H1 (cell line): ENCODE data around the gene AMOT. TPM values are rescaled to one million over a fixed set of nuclear protein-coding genes. Genes with fewer than 3 reads are reported as not detected.

ENCODE experiments used
- CTCF ChIA-PET: fragments of 300-600 bp; sonication (Branson Sonifier 250); formaldehyde crosslinking; loops from one replicate; lab custom pipeline; 2021; ENCODE audit not compliant: partially characterized antibody; lab: Charles Lee
- POLR2A ChIA-PET: fragments of 300-600 bp; sonication (Branson Sonifier 250); formaldehyde crosslinking; loops from one replicate; lab custom pipeline; 2021; ENCODE audit warnings: inconsistent platforms; ENCODE audit not compliant: partially characterized antibody; lab: Charles Lee
- DNase-seq, 2 experiments: peaks; one replicate each; pipeline versions ENCODE4 v3.0.0 to v3.0.0-alpha.2; 2010 to 2022; ENCODE audit warnings: low spot score in 2 of 2, low read depth in 1 of 2, mixed read lengths in 1 of 2
- FAIRE-seq: peaks from 2 replicates; lab custom pipeline; 2011; peaks lifted over from hg19 to GRCh38; lab: Jason Lieb, UNC
- H2AFZ ChIP-seq: 2 replicates; pipeline ENCODE4 v1.8.1; 2012; ENCODE audit warnings: low read length, inconsistent platforms
- H2AK5ac ChIP-seq: 2 replicates; pipeline ENCODE4 v1.6.1; 2013; ENCODE audit warnings: low read depth, low read length
- H2BK120ac ChIP-seq: replicated peaks from 2 replicates; pipeline ENCODE3; 2013; ENCODE audit warnings: low read depth, low read length, inconsistent platforms
- H2BK12ac ChIP-seq: 2 replicates; pipeline ENCODE4 v1.6.1; 2013; ENCODE audit warnings: low read depth, low read length
- H2BK15ac ChIP-seq: 2 replicates; pipeline ENCODE4 v1.6.1; 2013; ENCODE audit warnings: low read length
- H2BK20ac ChIP-seq: 2 replicates; pipeline ENCODE4 v1.6.1; 2013; ENCODE audit warnings: low read length
- H2BK5ac ChIP-seq: 2 replicates; pipeline ENCODE4 v1.6.1; 2013; ENCODE audit warnings: low read depth, low read length
- H3K14ac ChIP-seq: 2 replicates; pipeline ENCODE4 v1.6.1; 2013; ENCODE audit warnings: inconsistent platforms; ENCODE audit not compliant: insufficient read length
- H3K18ac ChIP-seq: 2 replicates; pipeline ENCODE4 v1.6.1; 2013; ENCODE audit warnings: low read length; ENCODE audit errors: extremely low read depth
- H3K23ac ChIP-seq: 2 replicates; pipeline ENCODE4 v1.6.1; 2013; ENCODE audit warnings: inconsistent platforms; ENCODE audit not compliant: insufficient read length
- H3K23me2 ChIP-seq: 2 replicates; pipeline ENCODE4 v1.6.1; 2013; ENCODE audit warnings: low read depth, low read length
- H3K27ac ChIP-seq: 2 replicates; pipeline ENCODE4 v1.6.1; 2011; ENCODE audit warnings: low read depth, low read length, inconsistent platforms
- H3K27me3 ChIP-seq, 4 experiments: replicated peaks in 1 of 4; 1 replicate in 1 of 4; 2 replicates in 3 of 4; pipeline versions ENCODE4 v1.6.1 to v1.8.1; 2011 to 2013; ENCODE audit warnings: low read length in 3 of 4, mild to moderate bottlenecking in 3 of 4, inconsistent platforms in 2 of 4, mixed read lengths in 2 of 4, moderate library complexity in 1 of 4; ENCODE audit not compliant: control insufficient read depth in 3 of 4, insufficient read depth in 3 of 4; ENCODE audit errors: extremely low read depth in 1 of 4
- H3K36me3 ChIP-seq, 4 experiments: 2 replicates each; pipeline versions ENCODE4 v1.6.1 to v1.8.1; 2011 to 2013; ENCODE audit warnings: mild to moderate bottlenecking in 4 of 4, low read length in 3 of 4, moderate library complexity in 2 of 4, control low read depth in 1 of 4, inconsistent platforms in 1 of 4; ENCODE audit not compliant: insufficient read depth in 4 of 4, control insufficient read depth in 2 of 4
- H3K4ac ChIP-seq: replicated peaks from 2 replicates; pipeline ENCODE3; 2013; ENCODE audit warnings: low read length, low read depth, mixed read lengths, inconsistent platforms; ENCODE audit not compliant: insufficient read length
- H3K4me1 ChIP-seq, 4 experiments: replicated peaks in 1 of 4; 1 replicate in 1 of 4; 2 replicates in 3 of 4; pipeline versions ENCODE4 v1.6.1 to v1.8.1; 2011 to 2013; ENCODE audit warnings: low read length in 3 of 4, inconsistent platforms in 2 of 4, mixed read lengths in 1 of 4; ENCODE audit not compliant: insufficient read depth in 4 of 4, control insufficient read depth in 3 of 4
- H3K4me2 ChIP-seq, 2 experiments: 2 replicates each; pipeline versions ENCODE4 v1.6.1 to v1.8.1; 2011 to 2013; ENCODE audit warnings: low read depth in 2 of 2, low read length in 2 of 2, control low read depth in 1 of 2, inconsistent platforms in 1 of 2, mild to moderate bottlenecking in 1 of 2; ENCODE audit not compliant: insufficient read depth in 1 of 2
- H3K4me3 ChIP-seq, 4 experiments: fragments of 200-600, 300-600 bp in 1 of 4; sonication (generic), shearing (Covaris generic), sonication (Bioruptor Twin) in 1 of 4; 2 replicates each; pipeline versions ENCODE4 v1.5.1 to v1.8.1; 2011 to 2016; ENCODE audit warnings: low read length in 4 of 4, low read depth in 3 of 4, control low read depth in 2 of 4, inconsistent platforms in 2 of 4, mild to moderate bottlenecking in 2 of 4, mixed read lengths in 1 of 4, moderate library complexity in 1 of 4; ENCODE audit not compliant: insufficient read depth in 2 of 4; ENCODE audit errors: extremely low read depth in 1 of 4
- H3K56ac ChIP-seq: replicated peaks from 2 replicates; pipeline ENCODE3; 2013; ENCODE audit warnings: low read depth, mild to moderate bottlenecking, mixed read lengths, low read length, inconsistent platforms; ENCODE audit not compliant: insufficient read length
- H3K79me1 ChIP-seq: 2 replicates; pipeline ENCODE4 v1.6.1; 2013; ENCODE audit warnings: low read depth, low read length, control low read depth
- H3K79me2 ChIP-seq, 2 experiments: 2 replicates each; pipeline versions ENCODE4 v1.6.1 to v1.8.1; 2012 to 2013; ENCODE audit warnings: low read length in 2 of 2, mild to moderate bottlenecking in 2 of 2, inconsistent platforms in 1 of 2; ENCODE audit not compliant: insufficient read depth in 2 of 2, control insufficient read depth in 1 of 2
- H3K9ac ChIP-seq, 4 experiments: replicated peaks in 1 of 4; 1 replicate in 1 of 4; 2 replicates in 3 of 4; pipeline versions ENCODE4 v1.6.1 to v1.8.1; 2011 to 2013; ENCODE audit warnings: low read depth in 3 of 4, low read length in 3 of 4, control low read depth in 2 of 4, mild to moderate bottlenecking in 2 of 4, moderate library complexity in 2 of 4, inconsistent platforms in 1 of 4; ENCODE audit errors: extremely low read depth in 1 of 4
- H3K9me3 ChIP-seq, 2 experiments: 2 replicates each; pipeline versions ENCODE4 v1.6.1 to v1.8.1; 2012 to 2013; ENCODE audit warnings: mild to moderate bottlenecking in 2 of 2, moderate library complexity in 2 of 2, control low read depth in 1 of 2, inconsistent platforms in 1 of 2, low read depth in 1 of 2, low read length in 1 of 2, mixed read lengths in 1 of 2; ENCODE audit not compliant: insufficient read depth in 2 of 2
- H4K20me1 ChIP-seq, 2 experiments: replicated peaks in 1 of 2; 2 replicates each; pipeline versions ENCODE3 to v1.8.1; 2011 to 2013; ENCODE audit warnings: inconsistent platforms in 2 of 2, low read length in 2 of 2, mild to moderate bottlenecking in 1 of 2; ENCODE audit not compliant: insufficient read depth in 2 of 2, control insufficient read depth in 1 of 2
- H4K5ac ChIP-seq: 2 replicates; pipeline ENCODE4 v1.6.1; 2013; ENCODE audit warnings: low read length, low read depth, mixed read lengths, inconsistent platforms; ENCODE audit not compliant: insufficient read length
- H4K8ac ChIP-seq: 2 replicates; pipeline ENCODE4 v1.8.0; 2013; ENCODE audit warnings: mild to moderate bottlenecking, moderate library complexity, low read length, inconsistent platforms; ENCODE audit not compliant: insufficient read depth; ENCODE audit errors: extremely low read depth
- H4K91ac ChIP-seq: replicated peaks from 2 replicates; pipeline ENCODE3; 2013; ENCODE audit warnings: low read length, mixed read lengths, inconsistent platforms; ENCODE audit not compliant: insufficient read length
- BRCA1 ChIP-seq: IDR thresholded peaks from 2 replicates; pipeline ENCODE4 v1.6.1; 2012; ENCODE audit warnings: low read depth, low read length, improper control_type of control experiment
- CBX5 ChIP-seq: fragments of 300-800, 300-1000 bp; sonication (generic); IDR thresholded peaks from 2 replicates; pipeline ENCODE4 v1.7.1; 2016; ENCODE audit warnings: antibody characterized with exemption, low read length, low read depth
- TEAD4 ChIP-seq: IDR thresholded peaks from 2 replicates; pipeline ENCODE4 v1.6.1; 2012; ENCODE audit warnings: low read depth, low read length, inconsistent platforms, mixed read lengths
- WGBS, 2 experiments: shearing (Covaris generic) in 1 of 2; methylation state at CpG; one replicate each; pipeline versions ENCODE4 v1.1.6 to v1.1.7; 2013 to 2015; ENCODE audit warnings: low lambda C conversion rate in 2 of 2, mixed read lengths in 2 of 2, inconsistent platforms in 1 of 2, low coverage in 1 of 2, missing lambda C conversion rate in 1 of 2; ENCODE audit not compliant: insufficient replicate concordance in 2 of 2, insufficient coverage in 1 of 2, insufficient read length in 1 of 2; ENCODE audit errors: extremely low coverage in 1 of 2, missing lambda C conversion rate in 1 of 2; 5-methylcytosine and 5-hydroxymethylcytosine counted together
- polyA plus RNA-seq, 7 experiments: library from polyadenylated mRNA; depleted of rRNA in 3 of 7; stranded (reverse) in 5 of 7; unstranded in 2 of 7; fragments of >200 nt in 5 of 7; fragments of 200-250 nt in 2 of 7; gene quantifications; 1 replicate in 5 of 7; 2 replicates in 1 of 7; 4 replicates in 1 of 7; pipeline versions ENCODE4 v1.2.1 to v1.2.3, GENCODE V29; 2011 to 2013; ENCODE audit warnings: missing spikeins in 2 of 7, mixed read lengths in 2 of 7
- total RNA-seq: library from RNA; stranded (reverse); fragmentation: NEBNext Ultra II Directional; extraction: Animal tissue kit (Norgen Biotek cat#: 25700); gene quantifications from 2 replicates; pipeline ENCODE4 v1.2.1, GENCODE V29; 2021

Gene AMOT
- total and polyA plus RNA-seq, 2 of the 8 experiments (the other 6 are each of a cell fraction or from before 2014, with no cell fraction given), result 2.3 to 7.1 TPM

DNA sequence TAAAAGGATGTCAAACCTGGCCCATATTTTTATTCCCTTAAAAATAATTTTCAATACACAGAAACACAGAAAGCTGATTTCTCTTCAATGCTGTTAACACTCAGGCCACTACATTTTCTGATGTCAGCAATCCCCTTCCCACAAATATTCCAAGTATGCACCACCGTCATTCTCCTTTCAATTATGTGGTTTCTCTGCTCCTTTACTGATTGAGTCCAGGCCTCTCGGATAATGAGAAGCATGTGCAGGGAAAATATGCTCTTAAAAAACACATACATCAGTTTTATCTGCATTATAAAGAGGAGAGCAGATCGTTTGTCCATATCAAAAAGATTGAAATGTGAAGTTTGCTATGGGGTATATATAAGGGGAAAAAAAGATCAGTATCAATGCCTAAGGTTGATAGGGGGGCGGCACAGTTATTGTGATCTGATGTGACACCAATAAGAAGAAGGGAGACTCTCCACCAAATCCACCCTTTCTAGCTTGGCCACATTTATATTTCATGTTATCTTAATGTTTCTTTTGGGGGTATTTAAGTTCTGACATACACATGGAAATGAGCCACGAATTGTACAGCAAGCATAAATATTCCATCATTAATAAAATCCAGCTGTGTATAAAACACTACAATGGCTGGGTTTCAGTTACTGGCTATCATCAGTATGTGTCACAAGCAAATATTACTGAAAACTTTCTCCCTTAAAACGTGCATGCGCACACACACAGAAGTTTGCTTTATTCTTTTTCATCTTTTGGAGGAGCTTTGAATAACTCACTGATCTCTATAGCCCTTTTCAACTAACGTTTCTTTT, 6.4 kb downstream of the AMOT start:
- Histone ChIP-seq H2BK5ac (no peak overlapping the region), H3K14ac (no peak overlapping the region), H3K18ac (no peak overlapping the region), H4K8ac (no peak overlapping the region), H3K4me1 (peaks cover 0 to 3% (median 2%) of the 10 kb centered on the region in 4 experiments; a peak in 5 of 7 replicates), H2BK12ac (no peak overlapping the region), H3K4ac (no peak overlapping the region), H2BK15ac (no peak overlapping the region), H3K23ac (no peak overlapping the region), H3K9me3 (no peaks in the 10 kb centered on the region), H4K91ac (no peak overlapping the region), H4K20me1 (no peaks in the 10 kb centered on the region), H3K4me3 (no peak overlapping the region), H3K56ac (no peak overlapping the region), H3K27ac (no peak overlapping the region), H3K79me2 (no peaks in the 10 kb centered on the region), H3K9ac (no peak overlapping the region), H2AK5ac (no peak overlapping the region), H3K27me3 (peaks cover 5 to 12% (median 9%) of the 10 kb centered on the region in 4 experiments), H3K36me3 (no peaks in the 10 kb centered on the region), H2BK120ac (no peak overlapping the region), H2BK20ac (no peak overlapping the region), H2AFZ (no peak overlapping the region), H3K79me1 (no peaks in the 10 kb centered on the region), H3K23me2 (no peaks in the 10 kb centered on the region), H4K5ac (no peak overlapping the region), H3K4me2 (no peak overlapping the region)
- POLR2A ChIA-PET, result no interaction called here
- FAIRE-seq, result peak; percentile 7
- CTCF ChIA-PET, result interaction anchor here (1.0 to 1.1 kb wide), 2 partner anchors 10 to 12 kb away, joined by 3 to 4 read pairs; no protein-coding TSS in a partner anchor
- no peak for DNase-seq
- WGBS, 2 experiments, result 79% methylated on average over 7 of the region's 8 CpGs; no CpG with 5 or more reads in 1 of the 2 experiments
- TF ChIP-seq BRCA1 (no peak), TEAD4 (0 out of 2 replicates have a peak, but pooled peaks have one; percentile 18), CBX5 (no peak)
